Activated T-helper 17 cell treated with anti-CD3 and anti-CD28 coated beads, Interleukin-2, amount 50 U/mL, for 72 hours (primary cell): ENCODE measurements around the gene CHAT. TPM values are rescaled to one million over a fixed set of nuclear protein-coding genes. Genes with fewer than 3 reads are reported as not detected.

Experiments used
- ATAC-seq: fragments of 150-1000 bp; cut with Tn5 transposase; replicated peaks from 2 replicates; pipeline ENCODE4 v1.10.0; 2021; ENCODE audit warnings: mild to moderate bottlenecking, moderate library complexity
- H3K27ac Mint-ChIP-seq: one replicate; pipeline ENCODE4 v1.8.0; 2022; ENCODE audit warnings: mixed read lengths
- H3K27me3 Mint-ChIP-seq: one replicate; pipeline ENCODE4 v1.8.0; 2022; ENCODE audit warnings: mixed read lengths
- H3K36me3 Mint-ChIP-seq: one replicate; pipeline ENCODE4 v1.8.0; 2022; ENCODE audit warnings: low read depth, mild to moderate bottlenecking, mixed read lengths
- H3K4me1 Mint-ChIP-seq: one replicate; pipeline ENCODE4 v1.8.0; 2022; ENCODE audit warnings: mixed read lengths
- H3K4me3 Mint-ChIP-seq: one replicate; pipeline ENCODE4 v1.8.0; 2022; ENCODE audit warnings: mild to moderate bottlenecking, mixed read lengths
- H3K9me3 Mint-ChIP-seq: one replicate; pipeline ENCODE4 v1.8.0; 2022; ENCODE audit warnings: mixed read lengths
- total RNA-seq, 2 donors: library from RNA; stranded (reverse); gene quantifications; one replicate each; pipeline ENCODE4 v1.2.3, GENCODE V29; 2022

Gene CHAT
- total RNA-seq, 2 donors from 2014 or later = not detected

- no peaks in the 10 kb centered on the region for H3K36me3 Mint-ChIP-seq
- no peak overlapping the region for H3K27ac Mint-ChIP-seq
Observed at GRCh38 chr10:49624629-49625028, 10.8 kb downstream of the CHAT start.

DNA sequence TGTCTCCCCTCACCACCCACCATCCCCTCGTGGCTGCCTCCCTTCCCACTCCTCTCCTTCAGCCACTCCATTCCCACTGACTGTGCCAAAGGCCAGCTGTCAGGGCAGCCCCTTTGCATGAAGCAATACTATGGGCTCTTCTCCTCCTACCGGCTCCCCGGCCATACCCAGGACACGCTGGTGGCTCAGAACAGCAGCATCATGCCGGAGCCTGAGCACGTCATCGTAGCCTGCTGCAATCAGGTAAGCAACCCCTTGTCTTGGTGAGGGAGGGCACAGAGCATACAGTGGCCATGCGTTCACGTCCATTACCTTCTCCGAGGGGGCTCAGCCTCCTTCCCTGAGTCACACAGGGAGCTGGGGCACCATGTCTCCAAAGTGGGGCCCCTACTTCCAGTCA is 11.6 kb downstream of the CHAT start:
- Mint-ChIP-seq H3K4me1 (peaks cover 5% of the 10 kb centered on the region), H3K27ac (no peak overlapping the region), H3K4me3 (no peak overlapping the region), H3K27me3 (peaks cover 12% of the 10 kb centered on the region), H3K36me3 (no peaks in the 10 kb centered on the region), H3K9me3 (no peaks in the 10 kb centered on the region)
- ATAC-seq = no peak

More at GRCh38 chr10:49624629-49625028, 10.8 kb downstream of the CHAT start:
- Mint-ChIP-seq H3K4me1 (peaks cover 9% of the 10 kb centered on the region), H3K27me3 (peaks cover 17% of the 10 kb centered on the region), H3K9me3 (no peaks in the 10 kb centered on the region), H3K4me3 (no peak overlapping the region)
- no peak for ATAC-seq

DNA sequence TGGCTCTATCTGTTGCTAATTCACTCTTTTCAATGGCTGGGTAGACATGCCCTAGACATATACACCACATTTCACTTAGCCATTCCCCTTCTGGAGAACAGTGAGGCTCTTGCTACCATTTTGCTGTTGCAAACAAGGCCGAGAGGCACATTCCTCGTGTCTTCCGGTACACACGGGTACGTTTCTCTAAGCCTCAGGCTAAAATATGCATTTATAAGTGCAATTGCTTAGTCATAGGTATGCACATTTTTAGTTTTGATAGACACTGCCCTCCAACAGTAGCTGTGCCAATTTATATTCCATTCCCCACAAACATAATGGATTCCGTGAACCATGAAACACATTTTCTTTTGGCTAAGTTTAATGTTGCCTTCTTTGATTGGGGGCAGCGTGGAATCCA is 13.2 kb downstream of the CHAT start:
- H3K36me3 Mint-ChIP-seq = no peaks in the 10 kb centered on the region
- no peak for ATAC-seq
- no peaks in the 10 kb centered on the region for H3K9me3 Mint-ChIP-seq
- H3K27ac Mint-ChIP-seq = no peak overlapping the region
- peaks cover 12% of the 10 kb centered on the region for H3K27me3 Mint-ChIP-seq
- H3K4me3 Mint-ChIP-seq = no peak overlapping the region
- H3K4me1 Mint-ChIP-seq = peaks cover 5% of the 10 kb centered on the region

DNA sequence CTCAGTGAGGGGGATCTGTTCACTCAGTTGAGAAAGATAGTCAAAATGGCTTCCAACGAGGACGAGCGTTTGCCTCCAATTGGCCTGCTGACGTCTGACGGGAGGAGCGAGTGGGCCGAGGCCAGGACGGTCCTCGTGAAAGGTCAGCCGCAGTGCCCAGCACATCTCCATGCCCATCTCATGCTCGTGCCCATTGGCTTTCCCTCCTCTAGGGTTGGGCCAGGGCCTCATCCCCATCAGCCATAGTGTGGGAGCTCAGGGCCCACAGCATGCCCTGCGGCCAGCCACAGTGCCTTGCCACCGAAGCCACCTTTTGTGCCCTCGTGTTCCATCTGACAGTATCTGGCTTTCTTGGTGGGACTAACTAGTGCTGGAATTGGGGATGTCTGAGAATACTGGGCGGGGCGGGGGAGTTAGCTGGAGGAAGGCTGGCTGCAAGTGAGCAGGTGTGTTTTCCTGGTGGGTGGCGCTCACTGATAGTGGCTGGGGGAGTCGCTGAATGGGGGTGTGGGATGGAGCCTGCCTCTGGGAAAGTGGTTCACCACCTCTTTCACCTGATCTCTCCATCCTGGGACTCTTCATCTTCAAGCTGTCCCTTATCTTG is 13.9 kb downstream of the CHAT start:
- ATAC-seq = no peak
- Mint-ChIP-seq H3K27ac (no peak overlapping the region), H3K9me3 (no peaks in the 10 kb centered on the region), H3K4me3 (no peak overlapping the region), H3K4me1 (peaks cover 5% of the 10 kb centered on the region), H3K36me3 (no peaks in the 10 kb centered on the region), H3K27me3 (peaks cover 12% of the 10 kb centered on the region)

DNA sequence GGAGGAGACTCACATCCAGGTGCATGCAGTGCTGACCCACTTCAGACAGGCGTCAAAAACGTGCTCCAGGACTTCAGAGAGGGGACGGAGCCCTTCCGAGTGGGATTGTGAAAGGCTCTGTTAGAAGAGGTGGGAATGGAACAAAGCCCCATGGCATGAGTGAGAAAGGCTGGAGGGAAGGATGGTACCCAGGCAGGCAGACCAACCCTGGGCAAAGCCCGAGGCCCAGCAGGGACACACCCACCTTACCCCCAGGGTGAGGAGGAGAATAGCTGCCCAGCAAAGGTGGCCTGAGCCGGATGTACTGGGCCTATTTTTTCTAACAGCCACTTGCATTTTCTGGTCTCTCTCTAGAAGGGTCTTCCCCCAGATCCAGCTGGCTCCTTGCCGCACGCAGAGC is 14.8 kb downstream of the CHAT start:
- Mint-ChIP-seq H3K27me3 (peaks cover 10% of the 10 kb centered on the region), H3K27ac (no peak overlapping the region), H3K9me3 (no peaks in the 10 kb centered on the region), H3K4me3 (no peak overlapping the region), H3K4me1 (peaks cover 4% of the 10 kb centered on the region), H3K36me3 (no peaks in the 10 kb centered on the region)
- no peak for ATAC-seq

GRCh38 chr10:49629431-49629881 is 15.6 kb downstream of the CHAT start:
- H3K27me3 Mint-ChIP-seq = peaks cover 5% of the 10 kb centered on the region
- no peaks in the 10 kb centered on the region for H3K9me3 Mint-ChIP-seq
- no peak overlapping the region for H3K27ac Mint-ChIP-seq
- H3K36me3 Mint-ChIP-seq = no peaks in the 10 kb centered on the region
- H3K4me1 Mint-ChIP-seq = no peaks in the 10 kb centered on the region
- no peak for ATAC-seq
- no peak overlapping the region for H3K4me3 Mint-ChIP-seq

DNA sequence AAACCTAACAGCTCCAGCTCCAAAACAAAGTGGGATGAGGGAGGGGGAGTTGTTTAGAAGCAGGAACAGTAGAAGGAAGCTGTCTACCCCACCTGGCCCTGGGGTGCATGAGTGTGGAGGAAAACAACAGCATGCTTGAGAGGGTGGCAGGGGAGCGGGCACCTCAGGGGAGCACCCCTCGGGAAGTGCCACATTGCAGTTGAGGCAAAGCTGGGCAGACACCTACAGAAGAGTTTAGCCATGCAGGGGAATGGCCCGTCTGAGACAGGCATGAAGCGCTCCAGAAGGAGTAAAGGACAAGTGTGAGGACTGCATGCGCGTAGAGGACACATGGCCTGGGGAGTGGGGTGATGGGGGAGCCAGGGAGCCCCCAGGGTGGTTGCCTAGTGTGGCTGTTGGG is 18.1 kb downstream of the CHAT start:
- H3K4me1 Mint-ChIP-seq = no peaks in the 10 kb centered on the region
- H3K27me3 Mint-ChIP-seq = peaks cover 2% of the 10 kb centered on the region
- no peak overlapping the region for H3K4me3 Mint-ChIP-seq
- no peaks in the 10 kb centered on the region for H3K36me3 Mint-ChIP-seq
- no peak overlapping the region for H3K27ac Mint-ChIP-seq
- H3K9me3 Mint-ChIP-seq = no peaks in the 10 kb centered on the region
- ATAC-seq = no peak

DNA sequence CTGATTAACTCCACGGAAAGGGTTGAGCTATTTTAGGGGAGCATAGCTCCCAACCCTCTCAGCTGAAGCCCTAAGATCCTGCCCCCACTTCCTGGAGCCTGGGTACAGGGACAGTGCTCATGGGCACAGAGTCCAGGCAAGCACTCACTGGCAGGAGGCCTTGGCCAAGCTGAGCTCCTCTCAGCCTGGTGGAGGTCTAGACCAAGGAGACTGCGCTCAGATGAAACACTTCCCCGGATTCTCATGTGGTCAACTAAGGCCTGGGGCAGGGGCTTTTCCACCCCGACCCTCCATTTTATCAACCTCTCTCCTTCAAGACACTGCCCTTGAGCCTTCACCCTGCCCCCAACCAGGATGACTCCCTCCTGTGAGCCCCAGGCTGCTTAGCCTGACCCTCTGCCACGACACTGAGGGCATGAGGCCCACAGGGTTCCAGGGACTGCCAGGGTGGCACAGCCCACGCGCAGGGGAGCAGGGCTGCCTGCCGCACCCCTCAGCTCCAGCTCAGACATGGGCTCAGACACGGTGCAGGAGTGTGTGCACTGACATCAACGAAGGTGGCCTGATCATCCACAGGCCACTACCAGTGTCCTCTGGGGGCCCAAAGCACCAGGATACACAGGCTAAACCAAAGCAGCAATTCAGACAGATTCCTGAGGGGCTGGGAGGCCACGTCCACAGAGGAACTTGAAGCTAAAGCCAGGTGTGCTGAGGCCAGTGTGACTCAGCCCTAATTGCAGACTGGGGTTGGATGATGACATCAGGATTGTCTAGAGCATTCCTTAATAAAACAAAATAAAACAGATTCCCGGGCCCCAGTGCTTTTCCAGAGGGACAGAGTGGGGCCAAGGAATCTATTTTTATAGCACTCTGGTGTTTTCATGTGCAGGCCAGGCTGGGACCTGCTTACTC is 18.8 kb downstream of the CHAT start:
- peak; percentile 19 for ATAC-seq
- H3K36me3 Mint-ChIP-seq = no peaks in the 10 kb centered on the region
- no peak overlapping the region for H3K27ac Mint-ChIP-seq
- H3K9me3 Mint-ChIP-seq = no peaks in the 10 kb centered on the region
- no peak overlapping the region for H3K4me3 Mint-ChIP-seq
- H3K4me1 Mint-ChIP-seq = no peaks in the 10 kb centered on the region
- H3K27me3 Mint-ChIP-seq = peaks cover 8% of the 10 kb centered on the region

DNA sequence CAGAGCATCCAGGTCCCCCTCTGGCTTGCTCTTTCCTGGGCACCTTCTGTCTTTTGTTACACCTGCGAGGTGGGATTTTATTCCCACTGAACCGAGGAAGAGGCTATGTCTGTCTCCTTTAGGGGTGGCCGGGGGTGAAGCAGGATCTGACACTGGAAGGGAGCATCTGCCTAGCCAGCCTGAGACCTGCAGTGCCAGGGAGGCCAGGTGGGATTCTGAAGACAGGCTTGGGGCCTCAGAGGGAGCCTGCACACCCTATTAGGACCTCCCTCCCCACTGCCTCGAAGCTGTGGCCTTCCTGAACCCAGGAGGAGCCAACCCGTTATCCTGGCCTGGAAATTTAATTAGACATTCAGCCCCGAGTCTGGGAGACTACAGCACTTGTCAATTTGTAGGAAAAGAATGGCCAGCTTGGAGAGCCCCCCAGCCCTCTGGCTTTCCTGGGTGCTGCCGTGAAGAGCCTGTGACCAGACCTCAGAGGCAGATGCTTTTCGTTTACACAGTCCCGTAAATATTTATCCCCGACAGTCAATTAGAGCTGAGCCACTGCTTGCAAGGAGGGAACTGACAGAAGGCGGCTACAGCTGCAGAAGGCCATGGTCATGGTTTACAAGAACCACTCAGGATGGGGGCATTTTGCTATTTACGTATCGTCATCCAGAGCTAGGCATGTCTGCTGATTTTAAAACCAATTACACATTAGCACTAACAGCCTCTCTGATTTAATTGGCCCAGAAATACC is 19.7 kb downstream of the CHAT start:
- Mint-ChIP-seq H3K27me3 (peaks cover 11% of the 10 kb centered on the region), H3K9me3 (no peaks in the 10 kb centered on the region), H3K36me3 (no peaks in the 10 kb centered on the region), H3K4me3 (no peak overlapping the region), H3K4me1 (no peaks in the 10 kb centered on the region), H3K27ac (no peak overlapping the region)
- no peak for ATAC-seq

- H3K9me3 Mint-ChIP-seq = no peaks in the 10 kb centered on the region
- no peak overlapping the region for H3K4me3 Mint-ChIP-seq
- H3K4me1 Mint-ChIP-seq = no peaks in the 10 kb centered on the region
- H3K27ac Mint-ChIP-seq = no peak overlapping the region
- peaks cover 11% of the 10 kb centered on the region for H3K27me3 Mint-ChIP-seq
- no peaks in the 10 kb centered on the region for H3K36me3 Mint-ChIP-seq
- no peak for ATAC-seq
Observed at GRCh38 chr10:49634069-49634660, 20.3 kb downstream of the CHAT start.

DNA sequence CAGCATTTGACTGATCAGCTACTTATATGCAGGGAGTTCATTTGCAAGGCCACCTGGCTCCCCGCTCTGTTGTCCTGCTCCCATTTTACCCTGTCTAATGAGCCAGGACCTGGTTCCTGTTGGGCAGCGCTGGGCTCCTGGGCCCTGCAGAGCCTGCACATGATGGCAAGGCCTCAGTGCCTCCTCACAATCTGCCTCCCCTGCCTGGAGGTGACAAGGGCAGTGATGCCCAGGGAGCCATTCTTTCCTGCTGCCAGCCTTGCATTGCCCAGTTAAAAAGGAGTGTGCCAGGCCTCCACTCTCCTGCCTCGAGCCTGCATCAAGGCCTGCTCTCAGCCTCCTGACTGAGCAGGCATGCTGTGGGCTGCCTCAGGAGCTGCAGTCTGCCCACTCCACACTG is 28.5 kb downstream of the CHAT start:
- no peak overlapping the region for H3K4me3 Mint-ChIP-seq
- H3K9me3 Mint-ChIP-seq = no peaks in the 10 kb centered on the region
- H3K4me1 Mint-ChIP-seq = no peaks in the 10 kb centered on the region
- H3K27ac Mint-ChIP-seq = no peak overlapping the region
- no peak for ATAC-seq
- no peaks in the 10 kb centered on the region for H3K36me3 Mint-ChIP-seq
- peaks cover 41% of the 10 kb centered on the region for H3K27me3 Mint-ChIP-seq

GRCh38 chr10:49643241-49644034 is 29.6 kb downstream of the CHAT start:
- Mint-ChIP-seq H3K4me3 (no peak overlapping the region), H3K4me1 (no peaks in the 10 kb centered on the region), H3K27ac (no peak overlapping the region), H3K36me3 (no peaks in the 10 kb centered on the region), H3K27me3 (peaks cover 41% of the 10 kb centered on the region), H3K9me3 (no peaks in the 10 kb centered on the region)
- ATAC-seq = no peak

- peaks cover 42% of the 10 kb centered on the region for H3K27me3 Mint-ChIP-seq
- H3K27ac Mint-ChIP-seq = no peak overlapping the region
- H3K4me1 Mint-ChIP-seq = no peaks in the 10 kb centered on the region
- ATAC-seq = no peak
- H3K36me3 Mint-ChIP-seq = no peaks in the 10 kb centered on the region
- H3K4me3 Mint-ChIP-seq = no peak overlapping the region
- no peaks in the 10 kb centered on the region for H3K9me3 Mint-ChIP-seq
Observed at GRCh38 chr10:49644035-49644646, 30.3 kb downstream of the CHAT start.
